HG03575 (cell line): ENCODE data around the gene SLC6A16.
"Not testable (repeated sequence)": the region's sequence is repeated elsewhere in the genome, so short reads cannot be mapped to it uniquely, and the experiment has no call there.

ENCODE experiments used
- ATAC-seq: cut with Tn5 transposase; IDR thresholded peaks from one replicate; pipeline ENCODE4 v1.9.1; 2021; ENCODE audit not compliant: unreplicated experiment, insufficient number of reproducible peaks, low FRiP score; ENCODE audit errors: extremely low read depth

SLC6A16 gene

GRCh38 chr19:49290517-49290916 lies 34.5 kb downstream of the SLC6A16 start:
- ATAC-seq: no peak

GRCh38 chr19:49289286-49289685 lies 35.7 kb downstream of the SLC6A16 start:
- ATAC-seq: not testable (repeated sequence)

DNA sequence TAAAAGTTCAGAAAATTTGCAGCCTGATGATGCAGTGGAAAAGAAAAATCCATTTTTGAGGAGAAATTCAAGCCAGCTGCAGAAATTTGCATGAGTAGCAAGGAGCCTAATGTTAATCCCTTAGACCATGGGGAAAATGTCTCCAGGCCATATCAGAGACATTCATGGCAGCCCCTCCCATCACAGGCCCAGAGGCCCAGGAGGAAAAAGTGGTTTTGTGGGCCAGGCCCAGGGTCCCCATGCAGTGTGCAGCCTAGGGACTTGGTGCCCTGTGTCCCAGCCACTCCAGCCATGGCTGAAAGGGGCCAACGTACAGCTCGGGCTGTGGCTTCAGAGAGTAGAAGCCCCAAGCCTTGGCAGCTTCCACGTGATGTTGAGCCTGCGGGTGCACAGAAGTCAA lies 36.8 kb downstream of the SLC6A16 start:
- ATAC-seq: not testable (repeated sequence)

- no peak for ATAC-seq
Observed at GRCh38 chr19:49287141-49287770, 37.7 kb downstream of the SLC6A16 start.

GRCh38 chr19:49282184-49282583 lies 42.8 kb downstream of the SLC6A16 start:
- ATAC-seq: no peak

GRCh38 chr19:49272204-49272603 lies 52.8 kb downstream of the SLC6A16 start:
- ATAC-seq: no peak

- ATAC-seq: no peak
Observed at GRCh38 chr19:49271080-49271753, 53.8 kb downstream of the SLC6A16 start.

GRCh38 chr19:49266409-49266808 lies 58.6 kb downstream of the SLC6A16 start:
- not testable (repeated sequence) for ATAC-seq

GRCh38 chr19:49264258-49264657 lies 60.7 kb downstream of the SLC6A16 start:
- ATAC-seq: no peak

DNA sequence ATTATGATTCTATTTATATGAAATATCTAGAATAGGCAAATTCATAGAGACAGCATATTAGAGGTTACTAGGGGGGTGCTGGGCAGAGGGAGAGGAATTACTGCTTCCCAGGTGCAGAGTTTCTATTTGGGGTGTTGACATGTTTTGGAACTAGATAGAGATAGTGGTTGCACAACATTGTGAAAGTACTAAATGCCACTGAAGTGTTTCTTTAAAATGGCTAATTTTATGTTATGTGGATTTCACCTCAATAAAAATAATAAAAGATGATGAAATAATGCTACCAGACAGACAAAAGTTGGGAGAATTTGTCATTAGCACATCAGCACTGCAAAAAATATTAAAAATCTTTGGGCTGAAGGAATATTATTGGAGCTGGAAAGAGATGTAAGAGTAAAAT lies 63.4 kb downstream of the SLC6A16 start:
- no peak for ATAC-seq

DNA sequence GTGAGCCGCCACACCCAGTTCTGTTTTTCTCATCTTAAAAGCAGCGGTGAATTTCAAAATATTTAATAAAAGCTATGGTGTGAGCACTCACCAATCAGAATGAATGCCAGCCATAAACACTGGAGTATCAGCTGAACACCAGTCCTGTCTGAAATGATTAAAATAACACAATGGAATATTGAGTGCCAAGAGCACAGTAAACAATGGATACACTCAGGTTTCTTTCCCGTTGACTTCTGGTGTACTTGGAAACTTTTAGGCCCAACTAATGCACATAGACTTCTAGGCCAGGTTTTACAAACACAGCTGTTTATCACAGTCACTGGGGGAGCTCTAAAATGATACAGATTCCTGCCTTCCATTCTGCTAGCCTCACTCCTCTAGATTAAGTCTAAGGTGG lies 68.3 kb downstream of the SLC6A16 start:
- no peak for ATAC-seq

GRCh38 chr19:49255674-49256073 lies 69.3 kb downstream of the SLC6A16 start:
- no peak for ATAC-seq

GRCh38 chr19:49249933-49250332 lies 75.1 kb downstream of the SLC6A16 start:
- ATAC-seq: no peak

- no peak for ATAC-seq
Observed at GRCh38 chr19:49247676-49248075, 77.3 kb downstream of the SLC6A16 start.

DNA sequence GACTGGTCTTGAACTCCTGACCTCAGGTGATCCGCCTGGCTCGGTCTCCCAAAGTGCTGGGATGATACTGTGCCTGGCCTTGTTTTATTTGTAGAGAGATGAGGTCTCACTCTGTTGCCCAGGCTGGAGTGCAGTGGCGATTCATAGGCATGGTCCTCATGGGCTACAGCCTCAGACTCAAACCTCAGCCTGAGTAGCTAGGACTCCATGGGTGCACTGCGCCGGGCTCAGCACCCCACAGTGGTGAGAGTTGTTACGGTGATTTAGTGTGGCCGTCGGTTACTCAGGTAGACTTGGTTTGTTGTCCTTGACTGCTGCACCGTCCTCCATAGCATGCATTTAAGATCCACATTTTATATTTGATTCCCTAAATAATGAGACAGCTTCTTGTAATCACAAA lies 80.7 kb downstream of the SLC6A16 start:
- no peak for ATAC-seq

- no peak for ATAC-seq
Observed at GRCh38 chr19:49243726-49244125, 81.3 kb downstream of the SLC6A16 start.

GRCh38 chr19:49243129-49243528 lies 81.9 kb downstream of the SLC6A16 start:
- no peak for ATAC-seq

DNA sequence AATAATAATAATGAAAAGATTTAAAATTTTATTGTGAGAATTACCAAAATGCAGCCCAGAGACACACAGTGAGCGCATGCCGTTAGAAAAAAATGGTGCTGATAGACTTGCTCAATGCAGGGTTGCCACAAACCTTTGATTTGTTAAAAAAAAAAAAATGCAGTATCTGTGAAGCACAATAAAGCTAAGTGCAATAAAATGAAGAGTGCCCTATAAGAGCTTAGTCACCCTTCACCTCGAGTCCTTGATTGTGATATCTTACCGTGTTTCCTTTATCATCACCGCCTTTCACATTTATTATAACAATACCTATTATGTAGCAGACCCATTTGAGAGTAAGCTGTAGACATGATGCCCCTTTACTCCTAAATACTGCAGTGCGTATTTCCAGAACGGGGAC lies 83.2 kb downstream of the SLC6A16 start:
- ATAC-seq: no peak
